NCI-H2196 (cell line): ENCODE measurements around the gene MRGPRX3.

Experiments used
- DNase-seq: peaks from one replicate; lab custom pipeline; 2025; ENCODE audit not compliant: unreplicated experiment; lab: John Stamatoyannopoulos, UW

Gene MRGPRX3

DNA sequence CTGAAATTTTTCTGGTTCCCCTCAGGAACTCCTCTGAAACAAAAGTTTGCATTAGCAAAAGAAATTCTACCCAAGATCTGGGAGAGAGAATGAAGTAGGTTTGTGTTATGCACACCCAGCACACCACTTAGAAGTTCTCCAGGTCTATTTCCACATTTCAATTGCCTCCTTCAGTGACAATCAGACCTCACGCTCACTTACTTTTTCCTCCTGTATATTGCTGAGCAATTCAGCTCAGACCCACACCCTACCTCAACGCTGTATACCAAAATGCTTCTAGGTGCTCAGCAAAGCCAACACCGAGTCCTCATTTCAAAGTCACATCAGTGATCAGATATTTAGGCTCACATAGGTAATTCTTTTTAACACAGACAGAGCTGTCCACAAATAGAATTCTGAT lies 19.2 kb downstream of the MRGPRX3 start:
- DNase-seq: no peak

DNA sequence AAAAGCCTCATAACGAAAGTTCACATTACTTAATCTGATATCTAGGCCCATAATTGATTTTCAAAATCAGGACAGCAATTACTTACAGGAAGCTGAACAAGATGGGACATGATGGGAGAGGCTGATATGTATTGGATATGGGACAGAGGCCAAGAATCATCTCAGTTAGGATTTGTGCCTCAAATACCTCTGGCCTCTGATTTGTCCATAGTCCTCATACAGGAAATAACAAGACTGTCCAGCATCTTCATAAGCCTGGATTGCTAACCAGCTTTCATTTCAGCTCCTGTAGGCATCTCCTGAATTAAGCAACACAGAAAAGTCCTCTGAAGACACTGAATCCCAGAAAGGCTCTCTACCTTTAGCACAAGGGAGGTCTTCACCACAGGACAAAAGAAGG lies 36.0 kb downstream of the MRGPRX3 start:
- DNase-seq: no peak

DNA sequence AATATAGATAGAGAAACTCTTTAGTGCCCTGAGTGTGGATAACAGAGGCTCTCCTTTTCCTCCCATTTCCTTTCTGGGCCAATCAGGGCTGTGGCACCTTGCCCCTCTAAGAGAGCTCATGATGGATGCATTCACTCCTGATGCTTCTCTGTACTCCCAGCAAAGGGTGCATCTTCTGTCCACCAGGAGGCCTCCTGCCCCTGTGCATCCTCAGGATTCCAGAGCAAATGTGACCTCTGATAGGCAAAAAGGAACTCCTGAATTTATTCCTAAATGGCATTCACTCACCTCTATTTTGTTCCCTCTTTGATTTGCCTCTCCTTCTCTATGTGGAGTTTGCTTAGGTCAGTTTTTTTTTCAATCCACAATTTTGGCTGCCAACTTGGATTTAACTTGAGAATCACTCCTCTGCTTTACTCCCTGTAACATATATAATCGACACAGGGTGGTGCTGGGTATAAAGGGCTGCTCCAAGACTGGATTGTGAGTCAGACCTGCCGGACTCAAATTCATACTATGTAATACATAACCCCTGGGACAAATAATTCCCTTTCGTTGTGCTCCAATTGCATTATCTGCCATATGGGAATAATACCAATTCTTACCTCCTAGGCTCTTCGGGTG lies 39.1 kb downstream of the MRGPRX3 start:
- DNase-seq: peak; percentile 51

DNA sequence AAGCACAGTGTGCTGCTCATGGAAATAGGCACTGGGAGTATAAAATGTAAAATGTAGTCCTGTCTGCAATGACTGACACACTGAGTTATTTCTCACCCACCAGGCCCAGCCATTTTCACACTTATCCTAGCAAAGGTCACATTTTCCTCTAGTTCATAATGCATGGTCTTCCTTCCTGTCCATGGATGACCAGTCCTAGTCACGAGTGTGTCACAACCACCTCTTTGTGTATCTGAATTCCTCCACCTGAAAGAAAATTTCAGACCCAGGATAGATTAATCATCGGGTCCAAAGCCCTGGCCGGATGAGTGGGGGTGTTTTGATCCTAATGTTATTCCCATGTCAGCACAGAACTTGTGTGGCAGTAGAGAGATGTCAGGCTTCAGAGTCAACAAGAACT lies 40.3 kb downstream of the MRGPRX3 start, which contains the start of gene MRGPRX4:
Gene MRGPRX4, plus strand, starts transcription at position 172 of the 400 bp plus-strand sequence. CDS start 420 bp downstream, outside the sequence.
- DNase-seq: no peak

DNA sequence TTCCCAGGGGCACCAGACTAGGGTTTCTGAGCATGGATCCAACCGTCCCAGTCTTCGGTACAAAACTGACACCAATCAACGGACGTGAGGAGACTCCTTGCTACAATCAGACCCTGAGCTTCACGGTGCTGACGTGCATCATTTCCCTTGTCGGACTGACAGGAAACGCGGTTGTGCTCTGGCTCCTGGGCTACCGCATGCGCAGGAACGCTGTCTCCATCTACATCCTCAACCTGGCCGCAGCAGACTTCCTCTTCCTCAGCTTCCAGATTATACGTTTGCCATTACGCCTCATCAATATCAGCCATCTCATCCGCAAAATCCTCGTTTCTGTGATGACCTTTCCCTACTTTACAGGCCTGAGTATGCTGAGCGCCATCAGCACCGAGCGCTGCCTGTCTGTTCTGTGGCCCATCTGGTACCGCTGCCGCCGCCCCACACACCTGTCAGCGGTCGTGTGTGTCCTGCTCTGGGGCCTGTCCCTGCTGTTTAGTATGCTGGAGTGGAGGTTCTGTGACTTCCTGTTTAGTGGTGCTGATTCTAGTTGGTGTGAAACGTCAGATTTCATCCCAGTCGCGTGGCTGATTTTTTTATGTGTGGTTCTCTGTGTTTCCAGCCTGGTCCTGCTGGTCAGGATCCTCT lies 41.0 kb downstream of the MRGPRX3 start:
- no peak for DNase-seq
